HCT116 (cell line): ENCODE data around the gene TSC2. TPM values are rescaled to one million over a fixed set of nuclear protein-coding genes. Genes with fewer than 3 reads are reported as not detected.

Source experiments
- ATAC-seq: fragments of 200-7000 bp; cut with Tn5 transposase; 2 replicates; pipeline ENCODE4 v1.9.1; 2020; ENCODE audit warnings: mild to moderate bottlenecking, moderate library complexity
- BruUV-seq: library from RNA; stranded (reverse); fragments of 400-500 nt; replicated peaks from 2 replicates; lab custom pipeline; 2021; lab: Mats Ljungman, UMichigan
- CTCF ChIA-PET: fragments of 300-600 bp; sonication (Branson Sonifier 250); formaldehyde crosslinking; loops from one replicate; lab custom pipeline; 2021; ENCODE audit warnings: antibody characterized with exemption; lab: Charles Lee
- POLR2A ChIA-PET: fragments of 300-600, 350-600 bp; sonication (Branson Sonifier 250); formaldehyde crosslinking; loops from one replicate; lab custom pipeline; 2021; ENCODE audit warnings: antibody characterized with exemption; lab: Charles Lee
- RAD21 ChIA-PET, 2 experiments: fragments of 300-600 bp; sonication (Branson Sonifier 250); formaldehyde crosslinking; loops; one replicate each; lab custom pipeline; 2023; ENCODE audit warnings: low total read pairs in 2 of 2; ENCODE audit not compliant: uncharacterized antibody in 2 of 2, unreplicated experiment in 2 of 2, low non-redundant PET in 1 of 2; lab: Charles Lee
- DNase-seq: peaks from one replicate; pipeline ENCODE4 v3.0.0-alpha.2; 2010; ENCODE audit warnings: low read depth, low spot score
- H2AFZ ChIP-seq: fragments of 200-600 bp; shearing (Covaris generic), sonication (generic); 2 replicates; pipeline ENCODE4 v1.6.1; 2017; ENCODE audit warnings: low read depth, mixed run types, mixed read lengths, antibody characterized with exemption, low read length; ENCODE audit not compliant: poor library complexity, severe bottlenecking
- H3K27ac ChIP-seq: 2 replicates; pipeline ENCODE4 v1.5.1; 2012; ENCODE audit warnings: low read depth, low read length
- H3K27me3 ChIP-seq: fragments of 200-600 bp; sonication (generic); 2 replicates; pipeline ENCODE4 v1.6.1; 2016; ENCODE audit warnings: mixed run types, low read length, mixed read lengths; ENCODE audit not compliant: insufficient read depth
- H3K36me3 ChIP-seq, 2 experiments: fragments of 200-500 bp in 1 of 2; fragments of 200-600 bp in 1 of 2; sonication (Bioruptor generic) in 1 of 2; sonication (generic) in 1 of 2; 2 replicates each; pipeline versions ENCODE4 v1.5.1 to v1.6.1; 2014 to 2016; ENCODE audit warnings: low read length in 2 of 2, inconsistent platforms in 1 of 2, mixed read lengths in 1 of 2, mixed run types in 1 of 2; ENCODE audit not compliant: insufficient read depth in 2 of 2, control insufficient read depth in 1 of 2
- H3K4me1 ChIP-seq, 2 experiments: fragments of 200-600 bp in 1 of 2; sonication (generic) in 1 of 2; 2 replicates each; pipeline versions ENCODE4 v1.5.1 to v1.6.1; 2012 to 2017; ENCODE audit warnings: low read length in 2 of 2, inconsistent platforms in 1 of 2, mild to moderate bottlenecking in 1 of 2, mixed read lengths in 1 of 2, mixed run types in 1 of 2, moderate library complexity in 1 of 2; ENCODE audit not compliant: insufficient read depth in 2 of 2, control insufficient read depth in 1 of 2
- H3K4me2 ChIP-seq: fragments of 200-600 bp; sonication (generic); 2 replicates; pipeline ENCODE4 v1.6.1; 2017; ENCODE audit warnings: mixed run types, low read length, mixed read lengths
- H3K4me3 ChIP-seq, 2 experiments: fragments of 200-600 bp in 1 of 2; sonication (generic) in 1 of 2; replicated peaks in 1 of 2; 2 replicates each; pipeline ENCODE4 v1.5.1; 2011 to 2016; ENCODE audit warnings: low read length in 2 of 2, control low read depth in 1 of 2, low read depth in 1 of 2, mild to moderate bottlenecking in 1 of 2, mixed read lengths in 1 of 2, mixed run types in 1 of 2
- H3K79me2 ChIP-seq: fragments of 200-600 bp; sonication (generic); 2 replicates; pipeline ENCODE4 v1.6.1; 2017; ENCODE audit warnings: mild to moderate bottlenecking, mixed run types, low read length, moderate library complexity, mixed read lengths; ENCODE audit not compliant: insufficient read depth
- H3K9ac ChIP-seq: fragments of 200-600 bp; sonication (generic); 2 replicates; pipeline ENCODE4 v1.6.1; 2016; ENCODE audit warnings: low read length, mixed read lengths
- H3K9me2 ChIP-seq: fragments of 200-600 bp; sonication (generic), shearing (Covaris generic); 2 replicates; pipeline ENCODE4 v1.6.1; 2017; ENCODE audit warnings: mixed run types, mild to moderate bottlenecking, moderate library complexity; ENCODE audit not compliant: insufficient read depth
- H3K9me3 ChIP-seq, 2 experiments: fragments of 200-500 bp in 1 of 2; fragments of 200-600 bp in 1 of 2; sonication (Bioruptor generic) in 1 of 2; sonication (generic) in 1 of 2; 2 replicates each; pipeline ENCODE4 v1.6.1; 2014 to 2017; ENCODE audit warnings: low read length in 2 of 2, mixed read lengths in 2 of 2, inconsistent platforms in 1 of 2, low read depth in 1 of 2, mild to moderate bottlenecking in 1 of 2, mixed run types in 1 of 2, moderate library complexity in 1 of 2; ENCODE audit not compliant: control insufficient read depth in 1 of 2, insufficient read depth in 1 of 2
- H4K20me1 ChIP-seq: fragments of 200-600 bp; sonication (generic), shearing (Covaris generic); 2 replicates; pipeline ENCODE4 v1.6.1; 2017; ENCODE audit warnings: mixed run types, mild to moderate bottlenecking, moderate library complexity; ENCODE audit not compliant: insufficient read depth
- CEBPB ChIP-seq: IDR thresholded peaks from 2 replicates; pipeline ENCODE4 v1.6.1; 2012; ENCODE audit warnings: low read depth
- ELF1 ChIP-seq: IDR thresholded peaks from 2 replicates; pipeline ENCODE4 v1.6.1; 2012; ENCODE audit warnings: low read depth, borderline replicate concordance
- EZH2 ChIP-seq: fragments of 200-600 bp; sonication (generic); IDR thresholded peaks from 2 replicates; pipeline ENCODE4 v1.6.1; 2017; ENCODE audit warnings: antibody characterized with exemption, mixed run types
- POLR2A ChIP-seq: IDR thresholded peaks from 2 replicates; pipeline ENCODE4 v1.7.0; 2011; ENCODE audit warnings: borderline replicate concordance; ENCODE audit not compliant: insufficient read depth, insufficient read length; ENCODE audit errors: extremely low read depth
- POLR2AphosphoS5 ChIP-seq: IDR thresholded peaks from 2 replicates; pipeline ENCODE4 v1.6.1; 2011; ENCODE audit warnings: mild to moderate bottlenecking, low read depth, low read length, moderate library complexity
- YY1 ChIP-seq: IDR thresholded peaks from 2 replicates; pipeline ENCODE4 v1.6.1; 2011; ENCODE audit warnings: low read length, low read depth, moderate library complexity, mild to moderate bottlenecking; ENCODE audit not compliant: insufficient replicate concordance; ENCODE audit errors: extremely low read depth
- ZNF274 ChIP-seq: fragments of 200-500 bp; sonication (Bioruptor generic); IDR thresholded peaks from 2 replicates; pipeline ENCODE4 v1.6.1; 2014; ENCODE audit warnings: mild to moderate bottlenecking, low read depth, low read length, inconsistent platforms
- intact Hi-C: fragments of 100-400 bp; cut with micrococcal nuclease; formaldehyde crosslinking; loops from 2 replicates; pipeline ENCODE4 v1.10.0; 2022
- total RNA-seq: library from RNA; stranded (reverse); gene quantifications from one replicate; pipeline ENCODE4 v1.2.1, GENCODE V29; 2021; ENCODE audit not compliant: unreplicated experiment
- TF ChIP-seq, protein P1 (sequence below), 3 experiments: fragments of 200-600 bp in 1 of 3; sonication (generic) in 1 of 3; IDR thresholded peaks in 2 of 3; conservative IDR thresholded peaks in 1 of 3; 2 replicates each; pipeline ENCODE4 v1.5.1; 2012 to 2017; ENCODE audit warnings: low read depth in 2 of 3, low read length in 2 of 3, antibody characterized with exemption in 1 of 3, borderline replicate concordance in 1 of 3, control low read depth in 1 of 3, mild to moderate bottlenecking in 1 of 3, mixed read lengths in 1 of 3, mixed run types in 1 of 3, moderate library complexity in 1 of 3; ENCODE audit not compliant: insufficient read depth in 1 of 3

TSC2 gene
- total RNA-seq, 1 experiment from 2014 or later: 74.1 TPM

GRCh38 chr16:2016407-2016922, 31.3 kb upstream of the TSC2 start:
- Histone ChIP-seq H4K20me1 (no peaks in the 10 kb centered on the region), H3K27ac (no peak overlapping the region; the same call in 1 of the 2 replicates), H3K79me2 (peaks cover 12% of the 10 kb centered on the region; the same call in 1 of the 2 replicates), H3K9me2 (no peaks in the 10 kb centered on the region), H3K27me3 (no peaks in the 10 kb centered on the region), H3K9me3 (no peaks in the 10 kb centered on the region), H2AFZ (no peak overlapping the region), H3K9ac (no peak overlapping the region), H3K4me1 (peaks cover 24 to 42% of the 10 kb centered on the region in 2 experiments), H3K4me2 (no peak overlapping the region), H3K36me3 (no peaks in the 10 kb centered on the region), H3K4me3 (no peak overlapping the region)
- RAD21 ChIA-PET: no interaction called here
- BruUV-seq: no TSS peak
- ATAC-seq (no peak), DNase-seq (no peak)
- intact Hi-C loops: no loop called here
- POLR2A ChIA-PET: interaction anchor here (0.7 kb wide), 1 partner anchor 139 kb away, joined by 3 read pairs; the partner anchor contains the start of gene TRAF7
- CTCF ChIA-PET: interaction anchor here (0.6 to 1.6 kb wide), 5 partner anchors 13 to 124 kb away, joined by 3 to 12 read pairs (median 3); no protein-coding TSS in a partner anchor
- TF ChIP-seq ELF1: no peak
- TF ChIP-seq, protein P1, sequence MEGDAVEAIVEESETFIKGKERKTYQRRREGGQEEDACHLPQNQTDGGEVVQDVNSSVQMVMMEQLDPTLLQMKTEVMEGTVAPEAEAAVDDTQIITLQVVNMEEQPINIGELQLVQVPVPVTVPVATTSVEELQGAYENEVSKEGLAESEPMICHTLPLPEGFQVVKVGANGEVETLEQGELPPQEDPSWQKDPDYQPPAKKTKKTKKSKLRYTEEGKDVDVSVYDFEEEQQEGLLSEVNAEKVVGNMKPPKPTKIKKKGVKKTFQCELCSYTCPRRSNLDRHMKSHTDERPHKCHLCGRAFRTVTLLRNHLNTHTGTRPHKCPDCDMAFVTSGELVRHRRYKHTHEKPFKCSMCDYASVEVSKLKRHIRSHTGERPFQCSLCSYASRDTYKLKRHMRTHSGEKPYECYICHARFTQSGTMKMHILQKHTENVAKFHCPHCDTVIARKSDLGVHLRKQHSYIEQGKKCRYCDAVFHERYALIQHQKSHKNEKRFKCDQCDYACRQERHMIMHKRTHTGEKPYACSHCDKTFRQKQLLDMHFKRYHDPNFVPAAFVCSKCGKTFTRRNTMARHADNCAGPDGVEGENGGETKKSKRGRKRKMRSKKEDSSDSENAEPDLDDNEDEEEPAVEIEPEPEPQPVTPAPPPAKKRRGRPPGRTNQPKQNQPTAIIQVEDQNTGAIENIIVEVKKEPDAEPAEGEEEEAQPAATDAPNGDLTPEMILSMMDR (IDR thresholded peaks at IDR 0.05 in 2 of 3, conservative IDR thresholded peaks at IDR 0.05 in 1 of 3; ENCODE audit: borderline replicate concordance in 1 of 3, insufficient read depth in 1 of 3, low read depth in 2 of 3, low read length in 2 of 3): peak in 2 of 3 experiments; percentile 68 to 73; a peak in 5 of 6 replicates

DNA sequence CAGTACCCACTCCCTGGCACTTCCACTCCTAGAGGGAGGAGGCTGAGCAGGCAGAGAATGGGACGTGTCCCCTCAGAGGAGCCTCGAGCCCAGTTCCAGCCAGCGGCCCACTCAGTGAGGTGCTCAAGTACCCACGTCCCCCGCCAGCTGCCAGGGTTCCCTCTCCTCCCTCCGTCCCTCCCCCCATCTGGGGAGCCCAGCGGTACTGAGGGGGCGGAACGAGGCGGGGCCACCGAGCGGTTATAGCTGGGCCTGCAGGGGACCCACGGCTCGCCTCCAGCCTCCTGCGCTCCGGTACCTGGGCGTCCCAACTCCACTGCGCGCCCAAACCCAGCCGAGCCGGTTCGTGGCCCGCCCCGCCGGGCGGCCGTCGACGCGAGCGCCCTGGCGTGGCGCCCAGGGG, 28.3 kb upstream of the TSC2 start, which contains the start of gene NPW:
Gene NPW, plus strand, starts transcription at position 268 of the 403 bp plus-strand sequence.
- Histone ChIP-seq H3K27ac (peak within 1 kb of the TSS; percentile 93), H3K4me2 (peak within 1 kb of the TSS; percentile 94), H2AFZ (no peak within 1 kb of the TSS), H3K4me1 (peaks cover 43 to 67% of the 10 kb centered on the region in 2 experiments), H3K79me2 (peaks cover 16% of the 10 kb centered on the region; the same call in 1 of the 2 replicates), H3K9ac (peak within 1 kb of the TSS; percentile 87), H3K4me3 (peak within 1 kb of the TSS; percentile 63 to 75), H3K27me3 (no peaks in the 10 kb centered on the region), H4K20me1 (no peaks in the 10 kb centered on the region), H3K9me3 (no peaks in the 10 kb centered on the region), H3K36me3 (no peaks in the 10 kb centered on the region), H3K9me2 (no peaks in the 10 kb centered on the region)
- DNase-seq (no peak), ATAC-seq (peak; percentile 52)
- no TSS peak for BruUV-seq
- intact Hi-C loops: no loop called here
- CTCF ChIA-PET: interaction anchor here (0.6 to 1.5 kb wide), 2 partner anchors 15 to 121 kb away, joined by 3 to 6 read pairs; no protein-coding TSS in a partner anchor
- POLR2A ChIA-PET: interaction anchor here (0.8 to 2.2 kb wide), 5 partner anchors 11 to 136 kb away, joined by 3 to 4 read pairs (median 3); partner anchors contain the start of genes RPS2 and TRAF7
- TF ChIP-seq POLR2AphosphoS5 (peak; percentile 82), ELF1 (no peak), CEBPB (no peak), POLR2A (peak; percentile 79), EZH2 (no peak), ZNF274 (no peak), YY1 (no peak)
- RAD21 ChIA-PET: interaction anchor here in 1 of 2 experiments (0.6 kb wide), 1 partner anchor 119 kb away, joined by 5 read pairs; no protein-coding TSS in a partner anchor
